Raji (cell line): ENCODE data around the gene ARHGAP24.

ENCODE experiments used
- POLR2A ChIP-seq: IDR thresholded peaks from 2 replicates; pipeline ENCODE4 v1.6.1; 2011; ENCODE audit warnings: low read depth, low read length, control low read depth; ENCODE audit not compliant: insufficient read depth

The ARHGAP24 gene

DNA sequence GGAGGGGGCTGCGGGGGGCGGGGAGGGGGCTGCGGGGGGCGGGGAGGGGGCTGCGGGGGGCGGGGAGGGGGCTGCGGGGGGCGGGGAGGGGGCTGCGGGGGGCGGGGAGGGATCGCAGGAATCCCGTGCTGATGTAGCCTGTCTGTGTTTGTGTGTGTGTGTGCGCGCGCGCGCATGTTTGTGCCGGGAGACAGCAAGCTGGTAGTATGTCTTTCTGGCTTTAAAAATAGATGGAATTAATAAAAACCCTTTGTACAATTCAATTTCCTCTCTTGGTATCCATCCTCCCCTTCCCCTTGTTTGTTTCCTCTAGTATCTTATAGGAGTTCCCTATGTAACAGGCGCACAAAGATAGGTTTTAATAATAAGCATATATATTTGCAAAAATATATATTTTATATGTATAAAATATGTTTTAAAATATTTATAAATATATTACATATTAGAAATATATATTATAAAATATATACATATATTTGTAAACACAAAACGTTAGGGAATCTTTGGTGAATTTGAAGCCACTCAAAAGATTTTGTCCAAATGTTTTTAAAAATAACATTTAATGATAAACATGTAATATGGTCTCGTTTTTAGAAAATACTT is 782 bp downstream of the ARHGAP24 start:
- no peak for TF ChIP-seq POLR2A

DNA sequence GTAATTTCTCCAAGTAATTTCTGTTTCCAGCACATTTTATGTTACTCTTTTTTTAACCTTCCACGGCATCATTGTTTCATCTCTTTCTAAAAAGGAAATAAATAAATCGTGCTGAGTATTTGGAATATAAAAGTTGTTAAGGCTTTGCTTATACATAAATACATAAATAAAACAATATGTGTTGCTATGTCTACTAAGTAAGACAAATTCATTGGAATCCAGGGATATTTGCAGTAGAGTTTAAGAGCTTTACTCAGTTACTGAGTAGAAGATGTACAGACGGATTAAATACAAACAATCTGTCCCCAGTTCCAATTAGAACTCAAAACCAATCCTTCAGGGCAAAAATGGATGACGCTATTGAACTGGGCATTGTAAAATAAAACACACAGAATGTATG is 1.4 kb downstream of the ARHGAP24 start:
- no peak for TF ChIP-seq POLR2A

DNA sequence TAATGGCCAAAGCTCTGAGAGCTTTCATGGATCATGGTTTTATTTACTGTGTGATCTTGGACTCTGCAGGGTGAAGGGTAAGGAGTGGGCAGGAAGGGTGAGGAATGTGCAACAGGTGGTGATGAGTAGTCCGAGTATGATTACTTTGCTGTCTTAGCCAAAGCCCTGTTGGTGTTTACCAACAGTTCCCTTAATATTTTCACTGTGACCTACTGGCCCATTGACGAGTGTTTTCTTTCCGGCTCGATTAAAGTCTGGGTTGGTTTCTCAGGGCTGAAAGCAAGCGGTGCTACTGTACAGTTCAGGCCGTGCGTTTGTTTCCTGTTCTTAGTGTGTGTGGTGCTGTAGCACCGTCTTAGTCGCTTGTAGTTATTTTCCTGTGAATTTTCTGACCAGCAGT is 2.6 kb downstream of the ARHGAP24 start:
- TF ChIP-seq POLR2A: no peak

DNA sequence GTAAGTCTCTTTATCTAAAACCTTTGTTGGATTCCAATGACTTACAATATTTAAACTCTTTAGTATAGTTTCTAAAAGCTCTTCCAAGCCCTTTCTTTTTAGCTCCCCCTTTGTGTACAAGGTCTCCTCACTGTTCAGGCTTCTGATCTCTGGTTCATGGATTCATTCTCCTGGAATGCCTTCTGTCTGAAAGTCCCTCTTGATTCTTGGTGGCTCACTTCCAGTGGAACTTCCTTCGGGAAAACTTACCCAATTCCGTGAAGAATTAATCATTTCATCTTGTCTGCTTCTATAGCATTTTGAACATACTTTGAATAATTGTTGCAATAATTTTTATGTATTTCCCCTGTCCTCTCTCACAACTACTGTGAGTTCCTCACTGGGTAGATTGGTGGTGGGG is 3.6 kb downstream of the ARHGAP24 start:
- TF ChIP-seq POLR2A: no peak

DNA sequence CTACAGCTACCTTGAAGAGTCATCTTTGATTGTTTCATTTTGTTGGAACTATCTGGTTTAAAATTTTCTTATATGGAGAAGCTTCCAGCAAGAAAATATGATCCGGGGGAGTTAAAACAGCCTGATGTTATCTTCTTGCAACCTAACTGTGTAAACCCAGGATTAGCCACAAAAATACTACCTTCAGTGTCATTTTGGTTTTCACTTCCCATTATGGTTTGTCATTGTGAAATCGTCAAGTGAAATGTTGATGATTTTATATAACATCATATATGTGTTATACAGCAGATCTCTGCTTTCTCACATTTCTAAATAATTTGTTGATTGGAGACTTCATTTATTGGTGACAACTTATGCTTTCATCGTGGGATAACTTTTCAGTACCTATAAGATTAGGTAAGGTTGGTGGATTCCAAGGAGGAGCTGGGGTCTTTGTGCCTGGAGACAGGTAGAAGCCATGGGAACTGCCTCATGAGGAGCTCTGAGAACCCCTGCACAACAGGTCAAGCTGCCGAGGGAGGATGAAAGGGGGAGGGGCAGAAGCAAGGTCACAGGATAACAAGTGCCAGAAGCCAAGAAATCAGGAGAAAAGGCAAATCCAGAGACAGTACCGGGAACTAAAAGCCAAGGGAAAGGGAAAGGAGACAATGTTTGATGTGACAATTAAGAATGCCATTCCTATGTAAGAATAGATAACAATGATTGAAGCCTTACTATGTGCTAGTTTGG is 7.2 kb downstream of the ARHGAP24 start:
- no peak for TF ChIP-seq POLR2A

DNA sequence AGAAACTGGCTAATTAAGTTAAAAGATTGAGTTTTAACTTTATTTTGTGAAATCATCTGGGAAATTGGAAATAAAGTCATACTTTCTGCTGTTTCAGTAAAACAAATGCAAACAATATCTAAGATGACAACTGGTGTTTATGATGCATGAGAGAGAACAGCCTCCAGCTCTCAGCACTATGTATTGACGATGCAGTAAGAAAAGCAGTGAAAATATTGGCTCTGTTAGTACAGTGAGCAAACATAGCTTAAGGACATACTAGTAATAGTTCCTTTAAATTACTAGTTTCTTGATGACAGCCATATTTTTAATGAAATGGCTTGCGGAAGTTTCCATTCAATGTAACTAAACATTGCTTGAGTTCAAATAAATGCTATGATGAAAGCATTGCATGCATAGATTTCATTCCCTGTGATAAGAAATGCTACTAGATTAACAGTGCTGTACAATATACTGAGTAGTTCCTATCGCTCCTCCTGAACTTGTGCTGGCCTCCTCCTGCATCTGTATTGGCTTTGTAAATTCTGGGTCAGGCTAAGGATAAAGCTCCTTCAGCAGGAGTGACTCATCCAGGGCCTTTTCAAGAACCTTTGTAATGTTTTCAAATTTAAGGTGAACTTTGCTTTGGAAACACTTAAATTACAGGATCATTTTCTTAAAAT is 11.6 kb downstream of the ARHGAP24 start:
- no peak for TF ChIP-seq POLR2A

DNA sequence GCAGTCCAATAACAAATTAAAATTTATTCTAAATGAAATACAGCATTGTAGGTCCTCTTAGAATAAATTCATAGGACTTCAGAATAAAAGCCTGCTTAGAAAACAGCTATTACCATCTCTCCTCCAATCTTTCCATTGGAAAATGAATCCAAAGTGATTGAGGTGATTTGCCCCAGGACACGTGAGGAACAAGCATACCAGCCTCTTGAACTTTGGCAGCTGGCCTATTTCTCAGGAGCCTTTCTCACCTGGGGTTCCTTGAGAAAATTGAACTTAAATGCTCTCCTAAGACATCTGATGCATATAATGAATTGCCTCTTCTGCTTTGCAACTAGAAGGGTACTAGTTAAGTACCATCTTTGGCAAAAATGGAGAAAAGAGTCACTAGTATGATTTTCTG is 13.5 kb downstream of the ARHGAP24 start:
- no peak for TF ChIP-seq POLR2A

DNA sequence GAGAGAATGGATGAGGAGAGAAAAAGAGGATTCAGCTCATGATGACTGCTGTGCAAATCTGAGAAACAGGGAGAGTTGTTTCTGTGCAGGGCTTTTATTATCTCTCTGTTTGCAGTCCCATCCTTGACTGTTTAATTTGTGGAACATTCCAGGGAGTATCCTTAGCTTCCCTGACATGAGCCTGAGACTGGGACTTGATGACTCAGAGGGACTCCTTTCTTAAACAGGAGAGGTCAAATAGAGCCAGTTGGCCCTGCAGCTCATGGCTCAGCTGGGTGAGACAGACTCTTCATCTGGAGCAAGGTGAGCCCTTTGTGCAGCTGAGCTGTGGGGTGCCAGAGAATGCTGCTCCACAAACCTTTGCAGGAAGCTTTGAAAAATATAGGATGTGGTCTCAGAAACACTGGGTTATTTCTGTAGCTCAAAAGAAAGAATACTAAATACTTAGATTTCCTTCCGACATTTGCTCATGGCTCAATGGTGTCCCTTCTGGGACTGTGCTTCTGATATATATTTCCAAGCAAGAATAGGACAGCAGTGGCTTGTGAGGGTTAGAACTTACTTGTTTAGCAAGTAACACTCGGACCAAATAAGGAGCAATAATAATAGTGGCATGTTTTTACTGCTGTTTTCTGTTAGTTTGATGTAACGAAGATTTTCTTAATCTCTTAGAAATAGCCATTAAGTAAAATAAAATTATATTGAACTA is 14.5 kb downstream of the ARHGAP24 start:
- TF ChIP-seq POLR2A: no peak

DNA sequence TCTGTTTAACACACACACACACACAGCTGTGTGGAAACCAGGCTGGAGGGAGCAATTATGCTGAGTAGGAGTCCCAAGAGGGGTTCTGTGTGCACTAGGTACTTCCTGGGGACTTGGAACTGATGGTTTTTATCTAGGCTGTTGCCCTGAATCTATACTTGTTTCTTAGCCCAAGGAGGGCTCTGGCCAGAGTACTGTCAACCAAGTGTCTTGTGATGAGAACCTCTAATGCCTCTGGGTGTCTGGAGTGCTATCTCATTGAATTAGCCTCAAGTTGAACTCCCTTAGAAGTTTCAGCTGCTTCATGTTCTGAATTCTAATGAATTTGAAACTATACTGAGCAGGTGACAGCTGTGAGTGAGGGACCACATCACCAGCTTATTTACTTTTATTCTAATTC is 16.6 kb downstream of the ARHGAP24 start:
- TF ChIP-seq POLR2A: no peak

DNA sequence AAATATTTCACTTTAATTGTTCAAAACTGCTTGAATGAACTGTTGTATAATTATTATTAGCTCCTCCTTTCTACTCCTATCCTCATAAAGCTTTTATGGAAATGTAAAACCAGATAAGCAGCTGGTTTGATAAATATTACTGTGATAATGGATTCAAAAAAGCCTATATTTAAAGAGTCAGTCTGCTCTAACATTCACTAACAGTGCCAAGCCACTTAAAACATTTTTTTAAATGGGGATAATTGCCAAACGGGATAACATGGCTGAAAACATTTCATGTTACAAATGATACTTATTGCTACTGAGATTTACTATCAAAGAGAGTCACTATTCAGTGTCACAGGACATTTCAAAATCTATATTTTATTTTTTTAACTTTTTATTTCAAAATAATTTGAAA is 17.4 kb downstream of the ARHGAP24 start:
- TF ChIP-seq POLR2A: no peak

DNA sequence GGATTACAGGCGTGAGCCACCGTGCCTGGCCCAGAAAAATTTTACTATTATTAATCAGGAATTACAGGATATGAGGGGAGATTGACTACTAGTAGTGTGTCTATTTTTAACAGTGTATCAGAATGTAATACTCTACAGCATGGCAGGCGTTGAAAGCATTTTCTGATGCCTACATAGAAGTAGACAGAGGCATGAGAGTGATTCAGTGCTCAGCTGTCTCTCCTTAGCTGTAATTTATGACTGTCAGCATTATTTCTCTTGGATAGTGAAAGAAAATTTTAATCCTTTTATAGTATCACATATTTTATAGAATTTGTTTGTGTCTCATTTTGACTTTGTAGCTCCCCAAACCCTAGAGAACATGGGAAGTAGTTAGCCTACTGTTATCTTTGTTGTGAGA is 20.7 kb downstream of the ARHGAP24 start:
- TF ChIP-seq POLR2A: no peak

DNA sequence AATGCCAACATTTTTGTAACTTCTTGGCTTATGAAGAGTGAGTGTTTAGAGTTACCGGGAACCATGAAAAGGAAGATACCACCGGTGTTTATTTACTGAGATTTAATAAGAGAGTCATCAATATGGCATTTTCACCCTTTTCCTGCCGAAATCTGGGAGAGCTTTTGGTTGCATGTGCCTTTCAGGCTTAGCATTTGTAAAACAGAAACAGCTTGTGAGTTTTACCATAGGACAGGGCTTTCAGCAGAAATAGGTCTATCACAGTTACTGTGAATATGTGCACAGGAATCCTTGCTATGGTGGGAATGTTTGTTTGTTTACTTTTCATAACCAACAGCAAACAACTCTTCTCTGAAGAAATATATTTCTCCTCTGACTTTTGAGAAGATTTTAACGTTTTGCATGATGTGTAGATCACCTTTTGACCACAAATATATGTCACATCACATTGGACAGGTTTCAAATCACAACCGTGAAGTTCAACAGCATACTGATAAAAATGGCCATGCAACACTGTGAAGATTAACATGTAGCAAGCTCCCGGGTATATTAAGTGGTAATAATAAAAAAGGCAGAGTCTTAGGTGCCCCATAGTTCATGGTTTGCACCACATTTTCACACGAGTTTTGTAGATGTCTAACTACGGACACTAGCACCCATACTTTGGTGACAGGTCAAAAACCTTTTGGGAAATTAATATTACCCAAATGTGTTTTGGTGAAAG is 21.3 kb downstream of the ARHGAP24 start:
- TF ChIP-seq POLR2A: no peak

DNA sequence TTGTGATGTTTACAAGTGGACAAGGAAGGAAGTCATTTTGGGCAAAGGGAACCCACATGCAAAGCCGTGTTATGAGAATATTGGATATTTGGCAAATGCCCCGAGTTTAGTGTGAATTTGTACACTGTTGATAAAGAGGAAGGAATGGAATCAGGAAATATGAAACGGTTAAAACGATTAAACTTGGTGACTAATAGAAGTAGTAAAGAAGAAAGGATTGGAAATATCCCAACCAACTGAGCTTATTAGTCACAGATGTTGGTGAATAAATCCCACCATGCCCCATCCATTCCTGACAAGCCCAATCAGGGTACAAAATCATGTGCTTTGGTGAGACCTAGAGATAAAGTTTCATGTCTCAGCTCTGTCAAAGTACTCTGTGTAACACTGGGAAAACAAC is 22.0 kb downstream of the ARHGAP24 start:
- no peak for TF ChIP-seq POLR2A

DNA sequence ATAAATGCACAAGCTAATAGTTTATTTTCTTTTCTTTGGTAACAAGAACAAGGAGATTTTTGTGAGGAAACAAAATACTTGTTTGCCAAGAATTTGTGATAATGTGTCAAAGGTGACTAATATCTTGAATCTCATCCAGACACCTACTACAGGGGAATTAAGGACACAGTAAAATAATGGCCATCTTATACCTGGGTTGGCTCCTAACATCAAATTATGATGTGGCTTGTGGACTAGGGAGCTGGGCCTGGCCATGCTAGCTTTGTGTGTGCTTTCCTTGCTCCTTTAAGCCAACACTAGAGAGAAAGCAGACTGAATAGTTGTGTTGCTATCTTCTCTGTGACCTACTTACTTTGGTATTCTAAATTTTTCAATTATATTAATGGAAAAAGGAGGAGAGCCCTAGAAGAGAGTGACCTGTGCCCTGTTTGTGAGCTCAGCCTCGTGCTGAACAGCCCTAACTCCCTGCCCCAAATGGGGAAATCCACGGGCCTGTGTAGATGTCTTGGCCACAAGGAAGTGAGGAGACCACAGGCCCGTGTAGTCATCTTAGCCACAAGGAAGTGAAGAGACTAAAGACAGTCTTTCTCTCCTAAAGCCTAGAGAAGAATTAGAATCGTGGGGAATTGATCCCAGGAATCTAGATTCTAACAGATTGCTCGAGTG is 23.3 kb downstream of the ARHGAP24 start:
- no peak for TF ChIP-seq POLR2A

DNA sequence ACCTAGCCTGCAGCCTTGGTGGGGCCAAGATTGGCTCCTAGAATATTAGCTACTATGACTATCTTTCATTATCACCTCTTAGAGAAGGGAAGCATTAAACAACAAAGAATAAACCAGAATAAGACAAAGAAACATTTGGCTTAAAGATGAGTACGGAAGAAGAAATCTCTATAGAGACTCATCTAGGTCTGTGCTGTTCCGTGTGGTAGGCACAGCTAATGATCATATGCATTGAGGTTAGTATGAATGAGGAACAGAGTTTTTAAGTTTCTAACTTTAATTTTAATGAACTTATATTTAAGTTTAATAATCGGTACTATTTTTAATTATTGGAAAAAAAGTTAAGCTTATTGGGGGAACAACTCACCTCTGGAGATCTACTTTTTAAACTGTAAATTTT is 24.6 kb downstream of the ARHGAP24 start:
- TF ChIP-seq POLR2A: no peak
